Stimulated activated CD8-positive, alpha-beta memory T cell treated with anti-CD3 and anti-CD28 coated beads, Interleukin-15, amount 100 ng/mL, for 48 hours (primary cell): ENCODE data around the gene MESP2.

Experiments used
- DNase-seq, 2 donors: peaks; one replicate each; pipeline ENCODE4 v3.0.0-alpha.2; 2020; ENCODE audit warnings: low read depth in 2 of 2

The MESP2 gene

GRCh38 chr15:89755701-89756100 lies 20.4 kb upstream of the MESP2 start:
- no peak for DNase-seq

GRCh38 chr15:89756897-89757296 lies 19.2 kb upstream of the MESP2 start:
- DNase-seq, result no peak

GRCh38 chr15:89758283-89758682 lies 17.8 kb upstream of the MESP2 start:
- DNase-seq, result no peak

DNA sequence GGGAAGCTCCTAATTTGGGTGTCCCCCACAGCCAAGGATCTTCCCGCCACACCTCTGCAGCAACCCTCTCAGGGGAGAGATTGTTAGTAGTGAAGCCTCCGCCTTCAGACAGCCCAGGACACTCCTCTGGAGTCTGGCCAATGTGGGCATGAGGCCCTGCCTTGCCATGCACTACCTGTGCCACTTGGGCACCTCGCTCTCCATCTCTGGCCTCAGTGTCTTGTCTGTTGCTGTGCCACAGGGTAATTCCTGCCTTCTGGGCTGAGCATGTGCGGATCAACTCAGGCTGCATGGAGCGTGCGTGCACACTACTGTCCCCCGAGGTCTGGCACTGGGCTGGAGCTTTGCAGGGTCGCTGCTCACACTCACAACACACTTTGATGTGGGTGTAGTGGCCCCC lies 17.2 kb upstream of the MESP2 start:
- DNase-seq, result no peak

DNA sequence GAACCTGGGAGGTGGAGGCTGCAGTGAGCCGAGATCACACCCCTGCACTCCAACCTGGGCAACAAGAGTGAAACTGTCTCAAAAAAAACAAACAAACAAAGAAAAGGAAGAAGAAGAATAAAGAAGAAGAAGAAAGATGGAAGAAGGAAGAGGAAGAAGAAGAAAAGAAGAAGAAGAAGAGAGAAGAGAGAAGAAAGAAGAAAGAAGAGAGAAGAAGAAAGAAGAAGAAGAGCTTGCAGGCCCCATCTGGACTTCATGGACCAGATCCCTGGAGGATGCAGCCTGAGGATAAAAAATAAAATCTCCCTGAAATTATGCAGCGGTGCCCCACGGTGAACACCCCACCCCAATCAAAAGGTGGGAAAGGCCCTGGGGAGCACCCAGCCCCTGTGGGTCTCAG lies 16.3 kb upstream of the MESP2 start:
- no peak for DNase-seq

DNA sequence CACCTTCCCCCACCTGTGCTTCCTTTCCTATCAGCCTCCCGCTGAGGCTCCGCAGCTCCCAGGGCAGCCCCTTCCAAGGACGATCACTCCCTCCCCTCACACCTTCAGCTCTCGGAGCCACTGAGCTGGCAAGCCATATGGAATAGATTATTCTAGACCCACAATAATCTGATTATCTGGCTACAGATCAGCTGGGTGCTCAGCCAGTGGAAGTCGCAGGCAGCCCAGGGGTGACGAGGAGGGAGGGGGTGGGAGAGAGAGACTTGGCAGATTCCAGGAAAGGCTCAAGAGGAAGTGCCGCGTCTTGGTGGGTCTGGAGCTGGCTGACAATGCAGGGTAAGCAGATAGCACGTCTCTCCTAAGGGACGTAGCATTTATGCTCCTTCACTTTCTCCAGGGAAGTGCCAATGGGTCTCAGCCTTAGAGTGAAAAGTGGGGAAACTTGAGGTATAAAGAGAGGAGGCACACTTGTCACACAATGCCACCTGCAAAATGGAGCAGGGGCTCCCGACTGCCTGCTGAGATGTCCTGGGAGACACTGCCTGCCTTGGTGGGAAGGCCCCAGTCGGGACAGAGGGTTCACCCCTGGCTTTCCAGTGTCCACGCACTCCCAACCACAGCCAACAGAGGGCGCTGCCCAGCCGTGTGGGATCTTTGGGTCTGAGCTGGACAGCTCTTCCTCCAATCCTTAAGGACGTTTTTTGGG lies 15.7 kb upstream of the MESP2 start:
- peak; percentile 44 to 45 for DNase-seq

DNA sequence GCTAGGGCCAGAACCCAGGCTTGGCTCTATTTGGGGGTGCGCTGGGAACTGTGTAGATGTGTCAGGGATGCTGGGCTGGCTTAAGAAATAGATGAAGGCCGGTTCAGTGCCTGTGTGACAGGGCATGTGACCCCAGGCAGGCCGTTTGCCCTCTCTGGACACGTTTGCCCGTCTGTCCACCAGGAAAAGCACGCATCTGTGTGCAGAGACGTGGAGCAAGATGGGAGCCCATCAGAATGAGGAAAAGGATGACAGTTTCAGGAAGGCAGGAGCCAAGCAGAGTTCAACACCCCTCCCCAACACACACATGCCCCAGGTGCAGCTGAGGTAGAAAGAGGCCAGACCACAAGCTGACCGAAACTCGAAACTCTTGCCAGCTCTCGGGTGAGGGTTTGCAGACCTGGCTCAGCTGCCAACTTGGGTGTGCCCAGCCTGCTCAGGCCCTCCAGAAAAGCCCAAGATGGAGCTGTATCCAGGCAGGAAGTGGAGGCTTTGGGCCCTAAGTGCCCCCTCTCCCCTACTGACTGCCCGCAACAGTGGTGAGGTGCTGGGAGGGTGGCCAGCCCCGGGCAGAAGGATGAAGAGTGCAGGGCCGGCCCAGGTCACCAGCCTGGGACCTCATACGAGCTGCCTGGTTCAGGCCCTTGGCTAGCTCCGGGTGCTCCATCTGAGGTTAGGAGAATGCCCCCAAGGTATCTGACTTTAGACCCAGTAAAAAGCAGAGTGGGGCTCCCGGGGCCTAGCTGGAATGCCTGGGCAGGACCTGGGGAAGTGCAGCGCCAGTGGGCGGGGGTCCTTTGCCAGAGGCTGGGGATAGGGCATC lies 14.9 kb upstream of the MESP2 start:
- DNase-seq, result no peak

DNA sequence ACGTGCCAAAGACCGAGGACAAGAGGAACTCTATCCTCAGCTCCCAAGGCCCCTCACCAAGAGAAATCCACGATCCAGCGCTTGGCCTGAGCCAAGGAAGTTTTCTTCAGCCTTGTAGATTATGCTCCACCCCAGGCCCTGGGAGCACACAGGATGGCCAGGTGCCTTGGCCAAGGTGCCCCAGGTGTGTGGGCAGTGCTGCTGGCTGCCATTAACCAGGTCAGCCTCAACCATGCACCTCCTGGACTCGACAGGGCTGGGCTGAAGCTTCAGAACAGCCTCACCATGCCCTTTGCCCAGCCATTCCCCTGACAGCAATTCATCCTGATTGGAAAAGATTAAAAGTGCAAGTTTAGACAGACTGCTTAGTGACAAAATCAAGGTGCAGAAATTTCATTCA lies 14.2 kb upstream of the MESP2 start:
- DNase-seq, result no peak

DNA sequence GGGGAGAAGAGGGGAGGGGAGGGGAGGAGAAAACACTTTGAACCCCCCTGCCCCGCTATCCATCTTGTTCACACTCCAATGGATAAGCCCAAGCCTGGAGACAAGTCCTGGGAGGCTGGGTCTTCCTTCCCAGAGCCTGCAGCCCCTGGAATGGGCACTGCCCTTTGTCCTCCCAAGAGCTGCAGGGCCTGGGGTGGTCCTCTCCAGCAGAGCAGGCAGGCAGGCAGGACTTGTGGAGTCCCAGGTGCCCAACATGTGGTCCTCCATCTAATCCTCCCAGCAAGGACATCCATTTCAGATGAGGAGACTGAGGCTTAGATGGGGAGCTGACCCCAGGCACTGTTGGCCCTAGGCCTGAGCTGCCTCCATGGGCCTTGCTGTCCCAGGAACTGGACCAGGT lies 10.4 kb upstream of the MESP2 start:
- DNase-seq, result no peak

DNA sequence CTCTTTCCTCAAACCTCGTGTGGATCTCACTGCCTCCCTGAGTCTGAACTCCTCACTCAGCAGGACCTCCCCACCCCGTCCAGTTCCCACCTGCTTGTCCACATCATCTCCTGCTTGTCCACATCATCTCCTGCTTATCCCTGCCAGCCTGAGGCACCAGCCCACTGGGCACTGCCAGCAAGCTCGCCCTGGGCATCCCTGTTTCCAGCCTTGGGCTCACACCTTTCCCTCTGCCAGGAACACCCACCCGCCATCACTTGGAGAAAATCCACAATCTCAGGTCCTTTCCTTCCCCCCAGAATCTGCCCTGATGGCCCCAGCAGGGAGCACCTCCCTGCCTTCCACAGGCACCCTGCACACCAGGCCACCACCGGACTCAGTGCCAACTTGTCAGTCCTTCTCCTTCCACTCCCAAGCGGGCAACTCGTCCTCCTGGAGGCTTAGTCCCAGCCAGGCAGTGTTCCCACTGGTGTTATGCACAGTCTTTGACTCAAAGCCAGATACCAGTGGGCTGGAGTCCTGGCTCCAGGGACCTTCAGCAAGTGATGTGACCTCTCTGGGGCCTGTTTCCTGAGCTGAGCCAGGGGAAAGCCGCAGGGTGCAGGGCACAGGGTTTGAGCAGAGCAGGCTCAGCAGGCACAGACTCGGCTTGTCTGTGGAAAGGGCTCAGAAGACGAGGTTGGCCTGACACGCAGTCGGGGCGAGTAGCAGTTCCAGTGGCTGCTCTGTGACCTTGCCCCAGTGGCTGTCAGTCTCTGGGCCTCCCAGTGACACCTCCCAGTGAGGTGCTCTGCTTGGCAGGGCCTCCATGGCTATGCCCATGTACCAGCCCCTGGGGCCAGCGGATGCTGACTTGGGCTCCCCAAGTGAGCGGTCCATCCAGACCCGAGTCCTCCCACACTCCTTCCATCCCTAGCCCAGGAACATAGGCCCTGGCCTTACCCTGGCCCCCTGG lies 9.5 kb upstream of the MESP2 start:
- no peak for DNase-seq

DNA sequence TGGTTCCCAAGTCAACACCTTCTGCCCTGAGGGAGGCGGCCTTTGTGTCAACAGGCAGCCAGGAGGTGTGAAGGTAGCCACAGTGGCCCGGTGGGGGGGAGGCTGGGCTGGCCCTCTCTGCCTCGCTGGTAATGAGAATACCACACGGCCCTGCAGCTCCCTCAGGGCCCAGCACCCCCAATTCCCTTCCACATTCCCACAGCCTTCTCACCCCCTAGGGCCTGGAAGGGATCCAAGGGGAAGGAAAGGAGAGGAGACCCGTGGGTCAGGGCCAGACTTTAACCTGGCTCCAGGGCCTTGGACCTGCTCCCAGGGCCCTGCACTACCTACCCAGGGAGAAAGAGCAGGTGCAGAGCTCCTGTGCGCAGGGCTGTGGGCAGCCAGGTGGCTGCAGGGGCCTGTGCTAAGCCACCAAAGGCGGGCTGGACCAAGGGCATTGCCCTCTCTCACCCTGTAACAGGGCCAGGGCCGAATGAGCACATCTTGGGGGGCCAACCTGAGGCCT lies 8.7 kb upstream of the MESP2 start:
- no peak for DNase-seq

GRCh38 chr15:89768071-89768500 lies 8.0 kb upstream of the MESP2 start:
- DNase-seq, result no peak

GRCh38 chr15:89769366-89769765 lies 6.8 kb upstream of the MESP2 start:
- no peak for DNase-seq

GRCh38 chr15:89770041-89770440 lies 6.1 kb upstream of the MESP2 start:
- DNase-seq, result no peak

DNA sequence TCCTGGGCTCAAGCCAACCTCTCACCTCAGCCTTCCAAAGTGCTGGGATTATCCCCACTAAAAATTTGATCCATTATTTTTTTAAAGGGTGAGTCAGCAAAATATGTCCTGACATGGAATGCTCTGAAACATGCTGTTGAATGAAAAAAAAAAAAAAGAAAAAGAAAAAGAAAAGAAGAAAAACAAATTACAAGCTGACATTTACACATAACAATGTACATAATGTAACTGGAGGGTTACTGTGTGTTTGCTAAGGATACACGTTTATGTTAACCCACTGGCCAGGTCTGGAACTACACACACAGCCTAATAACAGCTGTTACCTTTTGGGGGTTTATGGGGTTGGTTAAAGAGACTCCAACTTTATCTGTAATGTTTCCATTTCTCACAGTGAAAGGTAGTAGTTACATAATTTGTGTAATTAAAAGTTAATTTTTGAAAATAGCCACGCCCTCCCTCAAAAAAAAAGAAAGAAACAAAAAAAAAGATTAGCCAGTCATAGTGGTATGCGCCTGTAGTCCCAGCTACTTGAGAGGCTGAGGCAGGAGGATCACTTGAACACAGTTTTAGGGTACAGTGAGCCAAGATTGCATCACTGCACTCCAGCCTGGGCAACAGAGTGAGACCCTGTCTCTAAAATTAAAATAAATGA lies 3.1 kb upstream of the MESP2 start:
- no peak for DNase-seq

GRCh38 chr15:89774492-89774891 lies 1.6 kb upstream of the MESP2 start:
- no peak for DNase-seq

DNA sequence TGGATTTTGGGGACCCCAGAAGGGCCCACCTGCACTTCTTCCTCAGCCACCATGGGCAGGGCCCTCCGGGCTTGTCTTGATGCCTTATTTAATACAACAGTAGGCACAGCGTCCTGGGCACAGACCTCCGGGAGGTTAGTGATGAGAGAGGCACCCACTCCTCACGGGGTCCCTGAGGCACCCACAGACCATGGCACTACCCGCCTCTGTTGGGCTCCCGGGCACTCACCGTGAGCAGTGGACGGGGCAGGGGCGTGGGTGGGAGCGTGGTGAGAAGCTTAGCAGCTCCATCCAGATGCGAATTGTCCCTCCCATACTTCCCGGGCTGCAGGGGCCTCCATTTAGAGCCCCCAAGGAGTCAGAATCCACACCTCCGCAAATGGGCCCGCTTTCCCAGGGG lies 317 bp upstream of the MESP2 start:
- DNase-seq, result no peak

GRCh38 chr15:89777073-89777751 lies 1.1 kb downstream of the MESP2 start:
- no peak for DNase-seq

GRCh38 chr15:89777782-89778380 lies 1.7 kb downstream of the MESP2 start:
- DNase-seq, result no peak

GRCh38 chr15:89778861-89779260 lies 2.7 kb downstream of the MESP2 start:
- DNase-seq, result no peak
